ENCODE data around the gene HEPHL1.

The HEPHL1 gene

DNA sequence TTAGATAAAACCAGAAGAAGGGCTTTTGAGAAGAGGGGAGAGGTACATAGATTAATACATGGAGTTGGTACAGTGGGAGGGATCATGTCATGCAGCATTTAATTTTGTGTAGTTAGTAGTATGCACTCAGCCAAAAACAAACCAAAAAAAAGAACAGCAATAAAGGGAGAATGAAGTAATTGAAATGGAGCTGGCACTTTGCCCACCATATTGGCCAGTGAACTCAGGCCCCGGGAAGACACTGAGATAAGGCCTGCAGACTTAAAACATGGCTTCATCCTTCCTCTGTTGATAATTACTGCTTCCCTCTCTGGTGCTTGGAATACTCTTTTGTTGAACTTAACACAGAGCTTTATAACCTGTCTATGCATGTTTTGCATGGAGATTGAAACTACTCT, 110.6 kb downstream of the HEPHL1 start:
- no peak for DNase-seq

DNA sequence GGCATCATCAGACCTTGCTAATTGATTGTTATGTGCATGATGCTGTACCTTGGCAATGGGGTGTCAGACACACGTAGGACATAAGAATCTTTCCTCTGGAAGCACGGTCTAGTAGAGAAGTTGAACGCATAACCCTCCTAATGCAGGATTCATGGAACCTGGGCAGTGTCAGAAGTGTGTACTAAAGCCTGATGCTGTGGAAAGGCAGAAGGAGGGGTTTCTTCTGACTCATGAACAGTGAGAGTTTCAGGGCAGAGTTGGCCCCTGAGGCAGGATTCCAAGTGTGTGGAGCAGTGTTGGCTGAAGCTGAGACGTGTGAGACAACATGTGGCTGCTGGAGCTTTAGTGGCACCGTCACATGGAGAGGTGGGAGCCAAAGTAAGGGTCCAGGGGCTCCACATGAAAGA, 111.0 kb downstream of the HEPHL1 start:
- DNase-seq: peak; percentile 89

DNA sequence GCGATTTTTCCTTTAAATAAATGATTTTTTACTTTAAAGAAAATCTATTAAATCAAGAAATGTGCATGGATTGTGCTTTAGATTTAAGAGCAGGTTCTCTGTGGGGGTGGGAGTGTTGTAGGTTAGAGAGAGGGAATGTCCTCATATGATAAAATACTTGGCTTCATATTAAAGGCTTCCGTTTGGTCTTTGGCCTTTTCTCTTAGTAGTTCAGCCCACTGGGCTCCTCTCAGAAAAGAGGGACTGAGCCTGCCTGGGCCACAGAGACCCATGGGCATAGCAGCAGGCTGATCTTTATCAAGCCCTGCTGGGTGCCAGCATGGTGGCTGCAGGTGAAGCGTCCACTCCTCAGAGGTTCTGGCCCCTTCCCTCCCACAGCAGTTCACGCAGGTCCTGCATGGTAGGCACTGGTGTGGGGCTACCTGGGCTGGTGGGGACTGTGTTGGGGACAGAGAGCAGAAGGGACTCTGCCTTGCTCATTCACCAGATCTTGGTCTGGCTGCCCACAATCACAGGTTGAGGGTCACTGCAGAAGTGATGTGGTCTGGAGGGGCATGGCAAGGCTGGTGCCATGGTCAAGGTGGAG, 111.8 kb downstream of the HEPHL1 start:
- no peak for DNase-seq

DNA sequence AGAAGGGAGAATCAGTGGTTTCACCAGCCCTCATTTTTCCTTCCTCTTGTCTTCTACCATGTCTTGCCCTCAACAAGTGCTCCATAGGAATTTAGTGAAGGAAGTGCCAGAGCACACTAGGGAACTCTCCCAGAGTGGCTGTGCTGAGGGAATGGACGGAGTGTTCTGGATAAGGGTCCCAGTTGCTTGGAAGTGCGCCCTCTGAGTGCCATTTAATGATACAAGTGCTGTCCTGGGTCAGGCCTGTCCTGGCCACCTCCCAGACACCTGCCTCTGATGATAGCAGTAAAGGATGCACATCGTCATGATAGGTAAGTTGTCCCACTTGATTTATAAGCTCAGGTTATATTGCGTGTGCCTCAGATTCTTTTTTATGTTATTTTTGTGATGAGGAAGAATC, 112.6 kb downstream of the HEPHL1 start:
- no peak for DNase-seq

DNA sequence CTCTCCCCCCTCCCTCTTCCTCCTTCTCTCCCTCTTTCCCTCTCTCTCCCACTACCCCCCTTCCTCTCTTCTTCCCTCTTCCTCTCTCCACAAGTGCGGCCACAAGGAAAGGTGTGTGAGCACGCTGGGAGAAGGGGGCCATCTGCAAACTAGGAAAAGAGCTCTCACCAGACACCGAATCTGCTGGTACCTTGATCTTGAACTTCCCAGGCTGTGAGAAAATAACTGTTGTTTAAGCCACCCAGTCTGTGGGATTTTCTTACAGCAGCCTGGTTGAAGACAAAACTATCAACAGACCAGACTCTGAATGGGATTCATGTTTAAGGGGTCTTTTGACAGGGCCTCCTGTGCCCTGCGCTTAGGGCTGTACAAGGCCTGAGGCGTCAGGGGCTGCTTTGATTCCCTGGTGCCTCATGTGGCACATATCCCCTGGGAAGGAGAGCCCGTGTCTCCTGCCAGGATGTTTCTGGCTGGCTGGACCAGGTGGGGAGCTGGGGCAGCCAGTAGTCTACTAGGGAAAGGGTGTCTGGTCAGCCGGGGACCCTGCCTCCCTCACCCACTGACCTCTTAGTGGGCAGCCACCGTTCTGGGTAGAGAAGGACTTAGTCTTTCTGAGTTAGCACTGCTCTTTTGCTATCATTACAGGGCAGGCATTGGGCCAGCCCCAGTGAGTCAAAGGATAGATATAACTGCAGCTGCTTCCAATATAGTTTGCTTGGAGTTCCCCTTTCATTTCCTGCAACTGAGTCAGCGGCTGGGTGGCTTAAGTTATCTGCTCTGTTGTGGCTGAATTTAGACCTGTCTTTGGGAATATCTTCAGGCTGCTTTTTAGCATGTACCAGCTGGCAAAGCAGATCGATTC, 113.7 kb downstream of the HEPHL1 start:
- DNase-seq: peak; percentile 93

DNA sequence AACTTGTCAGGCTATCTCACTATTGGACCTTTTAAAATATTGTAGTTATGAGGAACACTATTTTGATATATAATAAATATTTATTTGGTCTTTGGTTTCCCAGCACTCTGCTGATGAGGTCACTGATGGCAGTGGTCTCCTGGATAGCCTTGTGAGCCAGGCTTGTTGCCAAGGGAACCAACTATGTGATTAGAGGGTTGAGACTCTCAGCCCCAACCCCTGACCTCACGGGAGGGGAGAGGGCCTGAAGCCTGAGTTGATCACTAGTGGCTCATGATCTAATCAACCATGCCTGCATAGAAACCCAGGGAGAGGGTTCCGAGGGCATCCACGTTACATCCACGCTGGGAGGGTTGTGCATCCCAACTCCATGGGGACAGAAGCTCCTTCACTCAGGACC, 118.3 kb downstream of the HEPHL1 start:
- DNase-seq: no peak

DNA sequence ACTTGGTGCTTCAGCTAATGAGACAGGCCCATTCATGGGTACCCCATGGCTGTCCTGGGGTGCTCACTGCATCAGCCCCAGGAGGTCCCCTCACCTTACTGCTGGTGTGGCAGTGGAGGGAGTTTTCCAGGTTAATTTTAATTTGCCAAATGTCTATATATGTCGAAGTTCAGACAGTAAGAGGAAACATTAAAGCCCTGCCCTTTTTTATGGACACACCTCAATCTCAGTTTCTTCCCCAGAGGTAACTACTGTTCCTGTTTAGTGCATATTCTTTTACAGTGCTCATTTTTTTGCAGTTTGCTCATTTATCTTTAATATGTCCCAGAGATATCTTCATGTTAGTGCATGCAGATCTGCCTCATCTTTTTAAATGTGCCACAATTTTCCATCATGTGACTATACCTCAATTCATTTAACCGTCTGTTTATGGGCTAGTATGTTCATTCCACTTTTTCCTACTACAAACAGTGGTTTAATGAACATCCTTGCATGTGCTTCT, 119.1 kb downstream of the HEPHL1 start:
- DNase-seq: no peak

DNA sequence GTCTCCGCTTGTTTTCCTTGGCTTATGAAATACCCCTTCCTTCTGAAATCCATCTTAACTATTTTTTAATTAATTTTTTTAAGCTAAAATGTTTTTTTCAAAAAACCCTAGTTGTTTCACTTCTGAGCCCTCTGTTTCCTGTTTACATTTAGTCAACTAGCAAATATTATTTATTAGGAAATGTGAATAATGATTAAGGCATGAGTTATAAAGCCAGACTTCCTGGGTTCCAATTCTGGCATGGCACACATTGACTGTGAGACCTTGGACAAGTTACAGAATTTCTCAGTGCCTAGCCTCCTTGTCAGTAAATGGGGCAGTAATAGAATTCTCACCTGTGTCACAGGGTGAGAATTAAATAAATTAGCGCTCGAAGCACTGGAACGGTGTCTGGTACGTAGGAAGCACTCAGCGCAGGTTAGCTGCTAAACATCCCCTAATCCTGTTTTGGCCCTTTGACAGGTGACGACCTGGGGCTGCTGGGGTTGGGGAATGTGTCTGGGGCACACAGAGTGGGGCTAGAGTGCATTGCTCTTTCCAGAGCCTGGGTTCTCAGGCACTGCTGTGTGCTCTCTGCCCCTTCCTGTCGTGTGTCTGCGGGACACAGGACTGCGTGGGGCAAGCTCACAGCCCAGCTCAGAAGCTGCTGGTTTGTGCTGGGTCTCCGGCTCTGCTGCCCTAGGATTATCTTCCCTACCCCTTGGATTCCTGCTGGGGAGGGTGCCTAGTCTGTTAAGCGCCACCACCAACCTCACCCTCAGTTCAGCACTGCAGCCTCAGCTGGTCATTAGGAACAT, 120.6 kb downstream of the HEPHL1 start:
- no peak for DNase-seq

DNA sequence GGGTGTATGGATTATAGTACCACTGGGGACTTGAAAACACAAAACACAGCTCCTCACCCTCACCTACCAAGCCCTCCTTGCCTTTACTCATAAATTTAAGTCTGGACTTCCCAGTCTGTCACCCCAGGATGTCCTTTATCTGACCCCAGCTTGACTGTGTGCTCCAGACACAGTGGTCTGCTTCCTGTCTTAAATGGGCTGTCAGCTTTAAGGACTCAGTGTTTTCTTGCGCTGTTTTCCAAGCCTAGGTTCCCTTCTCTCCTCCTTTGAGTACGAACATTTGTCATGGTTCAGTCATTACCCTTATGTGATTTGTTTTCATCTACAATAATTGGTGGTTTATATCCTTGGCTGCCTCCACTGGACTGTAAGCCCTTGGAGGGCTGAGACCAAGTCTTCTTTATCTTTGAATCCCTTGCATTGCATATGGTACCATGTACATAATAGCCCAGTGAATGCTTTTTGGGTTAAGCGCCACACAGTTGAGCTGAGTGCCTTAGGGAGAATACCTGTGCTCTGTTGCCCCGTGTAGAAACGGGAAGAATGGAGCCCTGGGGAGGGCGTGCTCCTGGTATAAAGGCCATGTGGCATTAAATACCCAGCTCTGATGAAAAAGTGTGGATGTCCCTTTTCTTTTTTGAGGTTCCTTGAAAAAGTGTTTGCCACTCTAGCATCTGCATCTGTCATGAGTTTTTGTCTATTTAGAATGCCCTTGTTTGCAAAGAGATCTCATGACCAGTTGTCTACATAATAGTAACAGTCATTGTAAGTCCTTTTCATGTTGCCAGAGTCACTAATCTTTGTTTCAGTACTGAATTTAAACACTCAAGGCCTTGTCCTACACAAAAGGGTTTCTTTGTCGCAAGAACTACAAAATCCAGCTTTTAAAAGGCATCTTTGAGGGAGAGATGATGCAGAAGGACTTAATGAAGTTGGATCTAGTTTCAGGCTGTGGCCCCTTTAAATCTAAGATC, 121.4 kb downstream of the HEPHL1 start:
- DNase-seq: peak; percentile 14

DNA sequence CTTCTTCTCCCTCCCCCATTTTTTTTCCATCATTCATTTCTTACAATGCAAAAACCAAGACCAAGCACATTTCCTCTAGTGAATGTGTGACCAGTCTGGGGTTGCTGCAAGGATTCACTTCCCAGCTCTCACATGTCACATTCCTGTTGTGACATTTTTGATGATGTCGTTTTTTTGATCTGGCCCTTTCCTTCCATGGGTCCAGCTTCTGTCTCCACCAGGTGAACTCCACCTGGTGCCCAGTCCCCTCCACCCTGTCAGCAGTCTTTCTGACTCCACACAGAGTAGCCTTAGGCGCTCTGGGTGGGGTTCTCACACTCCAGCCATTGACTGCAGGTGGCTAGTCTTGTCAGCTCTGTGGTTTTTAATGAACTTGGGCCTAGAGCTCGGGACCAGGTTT, 123.1 kb downstream of the HEPHL1 start:
- no peak for DNase-seq

DNA sequence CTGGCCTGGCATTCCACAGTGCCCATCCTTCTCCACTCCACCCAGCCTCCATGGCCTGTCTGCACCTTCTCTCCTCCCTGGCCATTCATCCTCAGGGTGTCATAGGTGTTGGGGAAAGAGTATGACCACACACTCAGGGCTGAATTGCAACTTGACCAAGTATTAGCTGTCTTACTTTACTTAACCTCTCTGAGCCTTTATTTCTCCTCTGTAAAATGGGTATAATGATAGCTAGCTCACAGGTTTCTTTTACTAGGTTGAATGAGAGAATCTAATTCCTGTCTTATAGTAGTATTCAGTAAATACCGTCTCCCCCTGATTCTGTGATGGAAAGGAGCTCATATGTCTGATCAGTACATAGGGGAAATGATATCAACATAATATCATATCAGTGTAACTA, 123.5 kb downstream of the HEPHL1 start:
- no peak for DNase-seq

DNA sequence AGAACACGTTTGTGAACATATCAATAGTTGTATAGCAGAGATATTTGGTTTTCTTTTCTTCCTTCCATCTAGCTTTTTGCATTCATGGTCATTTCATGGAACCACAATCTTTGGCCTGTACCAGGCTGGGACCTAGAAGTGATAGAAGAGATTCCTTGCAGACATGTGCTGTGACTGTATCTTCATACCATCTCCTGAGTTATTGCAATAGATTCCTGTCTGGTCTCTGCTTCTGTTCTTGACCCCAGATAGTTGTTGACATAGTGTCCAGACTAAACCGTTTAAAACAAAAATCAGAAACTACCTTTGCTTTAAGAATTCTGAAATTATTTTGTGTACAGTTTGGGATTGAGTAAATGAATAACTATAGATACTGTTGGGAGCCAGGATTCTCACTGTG, 124.3 kb downstream of the HEPHL1 start:
- DNase-seq: no peak

DNA sequence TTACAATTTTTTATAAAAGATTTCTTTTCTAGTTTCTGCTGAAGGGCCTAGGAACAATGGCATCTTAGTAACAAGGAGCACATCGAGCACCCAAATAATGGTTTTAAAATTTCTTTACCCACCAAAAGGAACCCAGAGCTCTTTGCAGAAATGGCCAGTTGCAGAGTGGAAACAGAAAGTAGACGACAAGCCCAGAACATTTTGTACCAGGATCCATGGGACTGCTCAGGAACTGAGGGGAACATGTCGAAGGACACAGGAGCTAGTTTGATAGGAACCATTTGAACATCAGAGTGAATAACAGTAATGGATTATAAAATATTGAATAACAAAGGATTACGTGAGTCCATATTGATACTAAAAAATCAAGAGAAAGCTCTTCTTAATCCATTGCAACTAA, 124.8 kb downstream of the HEPHL1 start:
- no peak for DNase-seq

DNA sequence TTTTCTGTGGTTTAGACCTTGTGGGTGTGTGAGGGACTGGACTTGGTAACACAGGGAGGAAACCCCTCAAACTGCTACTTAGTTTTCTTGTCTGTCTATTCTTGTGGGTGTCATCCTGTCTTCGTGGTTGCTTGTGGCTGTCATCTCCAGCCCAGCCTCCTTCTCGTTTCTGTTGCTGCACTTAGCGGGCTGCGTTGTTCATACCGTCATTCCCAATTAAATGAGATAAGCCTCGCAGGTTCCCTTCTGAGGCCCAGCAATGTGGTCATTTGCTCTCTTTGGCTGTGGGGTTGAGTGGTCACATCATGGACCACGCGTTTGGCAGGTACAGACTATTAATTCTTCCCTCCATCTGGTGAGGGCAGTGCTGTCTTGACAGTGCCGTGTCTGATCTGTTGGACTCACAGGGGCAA, 126.3 kb downstream of the HEPHL1 start:
- no peak for DNase-seq

DNA sequence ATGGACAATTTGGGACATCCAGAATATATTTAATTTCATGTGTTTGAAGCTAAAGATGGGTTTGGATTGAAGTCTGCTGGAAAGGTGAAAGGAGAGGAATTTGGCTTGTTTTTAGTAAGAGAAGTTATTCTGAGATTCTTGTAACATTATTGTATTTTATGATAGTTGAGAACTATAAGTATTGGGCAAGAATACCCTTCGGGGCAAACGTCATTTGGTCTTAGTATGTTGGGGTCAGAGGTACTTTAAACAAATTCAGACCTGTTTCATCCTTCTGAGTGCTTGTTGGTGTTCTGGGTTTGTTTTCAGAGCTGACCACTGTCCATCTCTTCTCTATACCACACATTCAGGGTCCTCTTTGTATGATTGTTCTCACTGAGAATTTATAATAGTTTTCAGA, 127.0 kb downstream of the HEPHL1 start:
- DNase-seq: no peak

DNA sequence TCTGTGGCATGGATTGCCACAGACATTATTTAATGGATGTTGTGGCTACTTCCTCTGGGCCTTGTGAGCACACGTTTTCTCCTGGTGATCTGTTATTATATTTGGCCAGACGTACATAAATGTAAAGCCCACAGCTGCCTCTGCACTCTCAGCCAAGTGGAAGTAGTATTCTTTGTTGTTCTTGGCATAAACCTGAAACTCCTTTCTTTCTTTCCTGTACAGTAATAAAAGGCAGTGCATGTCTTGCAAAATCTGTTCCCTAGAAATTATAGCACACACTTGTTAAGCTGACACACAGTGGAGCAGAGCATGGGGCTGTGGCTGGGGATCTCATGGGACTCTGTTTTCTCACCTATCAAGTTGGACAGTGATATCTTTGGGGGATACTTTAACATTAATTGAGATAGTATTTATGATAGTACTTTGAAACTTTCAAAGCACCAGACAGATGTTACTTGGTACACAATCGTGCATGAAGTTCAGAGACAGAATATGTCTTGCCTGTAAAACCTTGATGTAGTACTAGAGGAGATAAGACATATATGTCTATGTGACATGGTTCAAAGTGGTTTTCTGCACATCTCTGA, 128.4 kb downstream of the HEPHL1 start:
- DNase-seq: peak; percentile 72

DNA sequence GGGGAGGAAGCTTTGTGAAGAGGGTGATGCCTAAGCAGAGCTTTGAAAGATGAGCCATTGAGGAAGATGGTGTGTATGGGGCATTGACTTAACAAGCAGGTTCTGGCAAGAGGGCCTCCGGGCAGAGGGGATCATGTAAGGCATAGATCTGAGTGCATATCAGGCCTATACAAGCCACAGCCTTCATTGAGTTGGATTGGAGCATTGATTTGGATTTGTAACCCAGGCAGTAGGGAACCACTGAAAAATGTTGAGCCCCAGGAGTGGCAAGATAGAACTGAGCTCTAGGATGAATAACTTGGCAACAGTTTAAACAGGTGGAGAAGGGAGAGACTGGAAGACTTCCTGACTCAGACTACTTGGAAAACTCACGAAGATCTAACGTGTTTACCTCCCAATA, 128.9 kb downstream of the HEPHL1 start:
- no peak for DNase-seq

DNA sequence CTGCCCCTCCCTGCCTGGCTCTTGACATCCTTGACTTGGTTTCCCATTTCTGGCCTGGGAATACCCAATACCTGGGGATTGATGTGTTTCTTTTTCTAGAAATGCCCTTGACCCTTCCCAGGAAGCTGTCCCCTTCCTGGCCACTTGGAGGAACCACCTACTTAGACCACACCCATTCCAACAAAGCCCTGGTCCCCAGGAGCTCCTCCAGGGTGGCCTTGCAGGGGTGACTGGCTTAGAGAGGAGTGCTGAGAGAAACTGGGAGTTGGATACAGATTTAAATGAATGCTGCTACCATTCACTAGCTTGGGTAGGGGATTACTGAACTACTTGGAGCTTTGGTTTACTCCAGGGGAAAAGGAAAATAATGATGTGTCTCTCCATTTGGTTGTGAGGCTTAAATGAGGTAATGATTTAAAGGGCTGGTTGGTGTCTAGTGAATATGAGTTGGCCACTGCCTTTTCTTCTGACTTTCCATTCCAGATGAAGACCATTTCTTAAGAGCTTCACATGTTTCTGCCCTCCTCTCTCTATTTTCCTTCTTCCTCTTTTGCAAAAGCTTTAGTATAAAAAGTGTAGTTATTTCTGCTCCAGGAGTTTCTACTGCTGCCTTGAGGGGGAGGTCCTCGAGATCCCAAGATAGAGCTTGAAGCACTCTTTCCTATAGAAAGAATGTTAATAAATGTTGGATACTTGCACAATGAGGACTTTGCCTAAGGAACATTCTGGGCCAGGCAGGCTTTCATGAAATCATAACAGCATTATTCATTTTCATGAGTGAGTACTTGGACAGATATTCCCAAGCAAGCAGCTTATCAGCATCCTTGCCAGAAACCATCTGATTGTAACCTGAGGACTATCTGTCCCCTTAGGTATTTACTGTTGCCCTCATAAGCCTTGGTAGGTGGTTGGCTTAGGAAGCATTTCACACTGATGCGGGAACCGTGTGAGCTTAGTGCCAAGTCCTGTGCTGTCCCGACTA, 129.8 kb downstream of the HEPHL1 start:
- DNase-seq: peak; percentile 50

DNA sequence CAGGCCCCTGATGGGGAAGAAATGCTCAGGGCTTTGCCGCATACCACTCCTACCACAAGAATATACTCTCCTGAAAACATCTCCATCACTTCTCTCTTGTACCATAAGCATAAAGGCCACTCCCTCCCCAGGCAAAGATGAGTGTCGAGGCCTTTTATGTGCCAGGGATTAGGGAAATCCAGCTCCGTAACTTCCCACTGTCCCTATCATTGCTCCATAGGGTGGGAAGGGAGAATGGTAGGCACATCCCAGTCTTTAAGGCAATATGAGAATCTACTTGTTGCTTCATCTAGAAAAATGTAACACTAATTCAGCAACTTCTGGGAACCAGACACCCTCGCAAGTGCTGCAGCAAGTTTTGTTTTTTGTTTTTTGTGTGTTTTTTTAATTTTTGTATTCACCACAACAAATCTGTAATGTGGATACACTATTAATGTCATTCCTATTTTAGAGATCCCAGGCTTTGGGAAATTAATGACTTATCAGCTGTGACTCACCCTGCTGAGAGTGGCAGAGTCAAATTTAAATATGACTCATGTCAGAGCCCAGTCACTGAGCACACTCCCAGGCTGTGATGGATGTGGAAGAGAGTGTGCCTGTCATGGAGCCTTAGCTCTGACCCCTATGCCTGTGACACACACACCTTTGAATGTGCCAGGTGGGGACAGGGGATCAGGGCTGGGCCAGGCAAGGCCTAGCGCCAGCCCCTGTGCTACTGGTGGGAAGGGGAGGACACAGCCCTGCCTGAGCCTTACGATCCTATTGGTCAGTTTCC, 130.9 kb downstream of the HEPHL1 start:
- peak; percentile 87 for DNase-seq

DNA sequence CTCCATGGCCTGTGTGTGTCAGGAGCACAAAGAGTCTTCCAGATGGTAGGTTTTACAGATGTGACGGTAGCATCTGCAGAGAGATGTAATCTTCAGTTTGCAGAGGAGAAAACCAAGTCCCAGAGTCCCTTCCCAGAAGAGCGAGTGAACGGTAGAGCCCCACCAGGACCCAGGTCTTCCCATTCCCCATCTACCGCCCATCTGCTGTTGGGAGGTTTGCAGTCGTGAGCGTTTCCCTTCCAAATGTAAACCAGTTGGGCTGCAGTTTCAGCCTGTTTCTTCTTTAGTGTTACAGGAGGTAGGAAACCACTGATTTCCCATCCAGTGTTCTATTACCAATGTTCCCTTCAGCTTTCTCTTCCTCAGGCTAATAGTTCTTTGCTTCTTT, 131.5 kb downstream of the HEPHL1 start:
- DNase-seq: peak; percentile 46

Data from fibroblast of skin of right quadriceps (primary cell).